OCI-LY3 (cell line): ENCODE results near the gene ROBO1.

Experiments used
- EZH2phosphoT487 ChIP-seq: fragments of 200-600 bp; shearing (Covaris generic); IDR thresholded peaks from 2 replicates; pipeline ENCODE4 v1.6.1; 2018; ENCODE audit warnings: antibody characterized with exemption, mixed run types, low read depth
- TF ChIP-seq, protein P1 (sequence below): fragments of 200-600, 300-600 bp; sonication (generic); IDR thresholded peaks from 2 replicates; pipeline ENCODE4 v1.5.1; 2014; ENCODE audit warnings: antibody characterized with exemption, low read length, low read depth

GRCh38 chr3:79767905-79768267, at the start of gene ROBO1:
- TF ChIP-seq, protein P1, sequence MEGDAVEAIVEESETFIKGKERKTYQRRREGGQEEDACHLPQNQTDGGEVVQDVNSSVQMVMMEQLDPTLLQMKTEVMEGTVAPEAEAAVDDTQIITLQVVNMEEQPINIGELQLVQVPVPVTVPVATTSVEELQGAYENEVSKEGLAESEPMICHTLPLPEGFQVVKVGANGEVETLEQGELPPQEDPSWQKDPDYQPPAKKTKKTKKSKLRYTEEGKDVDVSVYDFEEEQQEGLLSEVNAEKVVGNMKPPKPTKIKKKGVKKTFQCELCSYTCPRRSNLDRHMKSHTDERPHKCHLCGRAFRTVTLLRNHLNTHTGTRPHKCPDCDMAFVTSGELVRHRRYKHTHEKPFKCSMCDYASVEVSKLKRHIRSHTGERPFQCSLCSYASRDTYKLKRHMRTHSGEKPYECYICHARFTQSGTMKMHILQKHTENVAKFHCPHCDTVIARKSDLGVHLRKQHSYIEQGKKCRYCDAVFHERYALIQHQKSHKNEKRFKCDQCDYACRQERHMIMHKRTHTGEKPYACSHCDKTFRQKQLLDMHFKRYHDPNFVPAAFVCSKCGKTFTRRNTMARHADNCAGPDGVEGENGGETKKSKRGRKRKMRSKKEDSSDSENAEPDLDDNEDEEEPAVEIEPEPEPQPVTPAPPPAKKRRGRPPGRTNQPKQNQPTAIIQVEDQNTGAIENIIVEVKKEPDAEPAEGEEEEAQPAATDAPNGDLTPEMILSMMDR = no peak
- no peak for TF ChIP-seq EZH2phosphoT487
